H9 (cell line): ENCODE results near the gene CDIPT. TPM values are rescaled to one million over a fixed set of nuclear protein-coding genes. Genes with fewer than 3 reads are reported as not detected.

Experiments
- DNase-seq: peaks from one replicate; pipeline ENCODE4 v3.0.0-alpha.2; 2017
- H2AFZ ChIP-seq: one replicate; pipeline ENCODE4 v1.6.1; 2013; ENCODE audit warnings: mild to moderate bottlenecking, low read length, control low read depth, moderate library complexity
- H2AK5ac ChIP-seq: 2 replicates; pipeline ENCODE4 v1.6.1; 2013; ENCODE audit warnings: low read length, control low read depth, mixed read lengths; ENCODE audit not compliant: insufficient read length
- H2BK120ac ChIP-seq: one replicate; pipeline ENCODE4 v1.6.1; 2013; ENCODE audit warnings: low read depth, mild to moderate bottlenecking, low read length, control low read depth, inconsistent platforms; ENCODE audit not compliant: poor library complexity, severe bottlenecking
- H2BK12ac ChIP-seq: 2 replicates; pipeline ENCODE4 v1.6.1; 2013; ENCODE audit warnings: low read length, control low read depth, mixed read lengths, low read depth; ENCODE audit not compliant: insufficient read length
- H2BK15ac ChIP-seq: 2 replicates; pipeline ENCODE4 v1.6.1; 2013; ENCODE audit warnings: low read depth, low read length, control low read depth
- H2BK20ac ChIP-seq: one replicate; pipeline ENCODE4 v1.6.1; 2013; ENCODE audit warnings: low read depth, mild to moderate bottlenecking, low read length, control low read depth, inconsistent platforms; ENCODE audit not compliant: poor library complexity, severe bottlenecking
- H2BK5ac ChIP-seq: 2 replicates; pipeline ENCODE4 v1.6.1; 2013; ENCODE audit warnings: low read length, control low read depth, mixed read lengths; ENCODE audit not compliant: insufficient read length
- H3K14ac ChIP-seq: 2 replicates; pipeline ENCODE4 v1.6.1; 2013; ENCODE audit warnings: low read length, control low read depth; ENCODE audit not compliant: insufficient read depth
- H3K18ac ChIP-seq: 2 replicates; pipeline ENCODE4 v1.6.1; 2013; ENCODE audit warnings: low read depth, mild to moderate bottlenecking, mixed read lengths, low read length, control low read depth; ENCODE audit not compliant: insufficient read length
- H3K23ac ChIP-seq: 2 replicates; pipeline ENCODE4 v1.6.1; 2013; ENCODE audit warnings: low read length, control low read depth, mixed read lengths, low read depth; ENCODE audit not compliant: insufficient read length
- H3K23me2 ChIP-seq: 2 replicates; pipeline ENCODE4 v1.6.1; 2013; ENCODE audit warnings: low read depth, mild to moderate bottlenecking, mixed read lengths, low read length, control low read depth; ENCODE audit not compliant: insufficient read length, poor library complexity, severe bottlenecking
- H3K27ac ChIP-seq: 2 replicates; pipeline ENCODE4 v1.5.1; 2013; ENCODE audit warnings: low read length, control low read depth, mixed read lengths, low read depth; ENCODE audit not compliant: insufficient read length
- H3K27me3 ChIP-seq: 2 replicates; pipeline ENCODE4 v1.6.1; 2013; ENCODE audit warnings: low read length, control low read depth, inconsistent platforms; ENCODE audit not compliant: insufficient read depth
- H3K4ac ChIP-seq: 2 replicates; pipeline ENCODE4 v1.6.1; 2013; ENCODE audit warnings: low read depth, mild to moderate bottlenecking, control low read depth, inconsistent platforms, low read length, moderate library complexity
- H3K4me1 ChIP-seq: 2 replicates; pipeline ENCODE4 v1.6.1; 2013; ENCODE audit warnings: low read length, control low read depth, inconsistent platforms; ENCODE audit not compliant: insufficient read depth
- H3K4me2 ChIP-seq: 2 replicates; pipeline ENCODE4 v1.6.1; 2013; ENCODE audit warnings: low read length, control low read depth, mixed read lengths; ENCODE audit not compliant: insufficient read length, insufficient read depth
- H3K56ac ChIP-seq: 2 replicates; pipeline ENCODE4 v1.6.1; 2013; ENCODE audit warnings: low read depth, mild to moderate bottlenecking, mixed read lengths, low read length, control low read depth; ENCODE audit not compliant: insufficient read length
- H3K79me1 ChIP-seq: 2 replicates; pipeline ENCODE4 v1.6.1; 2013; ENCODE audit warnings: low read depth, mild to moderate bottlenecking, moderate library complexity, low read length, control low read depth, inconsistent platforms; ENCODE audit not compliant: insufficient read depth, poor library complexity, severe bottlenecking
- H3K79me2 ChIP-seq: 2 replicates; pipeline ENCODE4 v1.6.1; 2013; ENCODE audit warnings: low read length, control low read depth, inconsistent platforms; ENCODE audit not compliant: insufficient read depth
- H3K9ac ChIP-seq: 2 replicates; pipeline ENCODE4 v1.6.1; 2013; ENCODE audit warnings: low read length, control low read depth, mixed read lengths; ENCODE audit not compliant: insufficient read length; ENCODE audit errors: extremely low read depth
- H3K9me3 ChIP-seq: one replicate; pipeline ENCODE4 v1.6.1; 2013; ENCODE audit warnings: low read depth, low read length, inconsistent platforms; ENCODE audit not compliant: control insufficient read depth
- H3T11ph ChIP-seq: one replicate; pipeline ENCODE4 v1.6.1; 2013; ENCODE audit warnings: mild to moderate bottlenecking, low read length, control low read depth, inconsistent platforms
- H4K20me1 ChIP-seq: one replicate; pipeline ENCODE4 v1.6.1; 2013; ENCODE audit not compliant: control insufficient read depth, insufficient read length, insufficient read depth
- H4K5ac ChIP-seq: 2 replicates; pipeline ENCODE4 v1.6.1; 2013; ENCODE audit warnings: low read depth, mild to moderate bottlenecking, mixed read lengths, low read length, control low read depth; ENCODE audit not compliant: insufficient read length
- H4K8ac ChIP-seq: replicated peaks from 2 replicates; pipeline ENCODE4 v1.6.1; 2013; ENCODE audit warnings: low read length, control low read depth, mixed read lengths, low read depth; ENCODE audit not compliant: insufficient read length
- H4K91ac ChIP-seq: 2 replicates; pipeline ENCODE4 v1.6.1; 2013; ENCODE audit warnings: low read depth, mild to moderate bottlenecking, moderate library complexity, mixed read lengths, low read length, control low read depth; ENCODE audit not compliant: insufficient read length
- H3K27ac Mint-ChIP-seq, 3 experiments: 2 replicates in 2 of 3; 3 replicates in 1 of 3; pipeline ENCODE4 v1.8.0; 2020 to 2021; ENCODE audit warnings: mixed read lengths in 3 of 3, mild to moderate bottlenecking in 1 of 3, moderate library complexity in 1 of 3
- H3K27me3 Mint-ChIP-seq: 2 replicates; pipeline ENCODE4 v1.8.0; 2021; ENCODE audit warnings: low read depth, mild to moderate bottlenecking, moderate library complexity, mixed read lengths
- H3K36me3 Mint-ChIP-seq, 3 experiments: 2 replicates in 2 of 3; 3 replicates in 1 of 3; pipeline ENCODE4 v1.8.0; 2020 to 2021; ENCODE audit warnings: low read depth in 3 of 3, mixed read lengths in 3 of 3; ENCODE audit not compliant: insufficient read depth in 1 of 3
- H3K4me1 Mint-ChIP-seq, 2 experiments: 2 replicates each; pipeline ENCODE4 v1.8.0; 2020; ENCODE audit warnings: mixed read lengths in 2 of 2
- H3K4me3 Mint-ChIP-seq, 2 experiments: 2 replicates in 1 of 2; 3 replicates in 1 of 2; pipeline ENCODE4 v1.8.0; 2020 to 2021; ENCODE audit warnings: mild to moderate bottlenecking in 2 of 2, mixed read lengths in 2 of 2, moderate library complexity in 1 of 2
- H3K9me3 Mint-ChIP-seq, 2 experiments: 2 replicates in 1 of 2; 3 replicates in 1 of 2; pipeline ENCODE4 v1.8.0; 2020; ENCODE audit warnings: mild to moderate bottlenecking in 2 of 2, mixed read lengths in 2 of 2, moderate library complexity in 1 of 2
- WGBS: extraction: QIAGEN DNeasy Blood & Tissue Kit; methylation state at CpG from one replicate; pipeline ENCODE4 v1.1.7; 2013; ENCODE audit warnings: missing lambda C conversion rate, low lambda C conversion rate, mixed read lengths; ENCODE audit not compliant: insufficient read length; ENCODE audit errors: extremely low coverage; 5-methylcytosine and 5-hydroxymethylcytosine counted together
- total RNA-seq: library from RNA; stranded (reverse); gene quantifications from 2 replicates; pipeline ENCODE4 v1.2.1, GENCODE V29; 2021
- TF ChIP-seq, protein P1 (sequence below): fragments of 200-600 bp; sonication (generic); conservative IDR thresholded peaks from 3 replicates; pipeline ENCODE4 v1.8.0; 2021; ENCODE audit warnings: antibody characterized with exemption, mild to moderate bottlenecking

Gene CDIPT
- total RNA-seq, 1 experiment from 2014 or later: 70.6 TPM

DNA sequence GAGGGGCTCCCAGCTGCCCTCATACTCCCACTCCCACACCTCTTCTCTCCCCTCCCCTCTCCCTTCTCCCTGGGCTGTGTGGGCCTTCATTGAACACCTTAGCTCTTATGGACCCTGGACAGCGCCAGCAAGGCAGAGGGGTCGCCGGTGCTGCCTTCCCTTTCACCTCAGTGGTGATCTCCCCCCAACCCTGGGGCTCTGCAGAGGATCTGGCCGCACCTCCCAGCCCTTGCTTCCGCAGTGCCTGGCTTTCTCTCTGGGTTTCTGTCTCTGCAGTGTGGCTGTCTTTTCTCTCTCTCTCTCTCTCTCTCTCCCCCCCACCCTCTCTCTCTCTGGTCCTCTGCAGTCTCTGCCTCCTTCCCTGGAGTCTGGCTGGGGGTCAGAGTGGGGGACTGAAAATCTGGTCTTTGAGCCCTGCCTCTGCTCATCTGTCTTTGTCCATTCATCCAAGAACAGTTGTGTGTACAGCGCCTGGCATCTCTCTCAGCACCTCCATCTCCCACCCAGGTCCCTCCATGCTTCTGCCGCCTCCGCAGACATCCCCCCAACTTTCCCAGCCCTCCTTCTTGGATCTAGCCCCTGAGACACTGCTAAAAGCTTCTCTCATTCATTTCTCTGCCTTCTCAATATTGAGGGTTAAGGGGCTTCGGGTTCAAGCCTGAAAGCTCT lies 35.2 kb upstream of the CDIPT start:
- TF ChIP-seq, protein P1, sequence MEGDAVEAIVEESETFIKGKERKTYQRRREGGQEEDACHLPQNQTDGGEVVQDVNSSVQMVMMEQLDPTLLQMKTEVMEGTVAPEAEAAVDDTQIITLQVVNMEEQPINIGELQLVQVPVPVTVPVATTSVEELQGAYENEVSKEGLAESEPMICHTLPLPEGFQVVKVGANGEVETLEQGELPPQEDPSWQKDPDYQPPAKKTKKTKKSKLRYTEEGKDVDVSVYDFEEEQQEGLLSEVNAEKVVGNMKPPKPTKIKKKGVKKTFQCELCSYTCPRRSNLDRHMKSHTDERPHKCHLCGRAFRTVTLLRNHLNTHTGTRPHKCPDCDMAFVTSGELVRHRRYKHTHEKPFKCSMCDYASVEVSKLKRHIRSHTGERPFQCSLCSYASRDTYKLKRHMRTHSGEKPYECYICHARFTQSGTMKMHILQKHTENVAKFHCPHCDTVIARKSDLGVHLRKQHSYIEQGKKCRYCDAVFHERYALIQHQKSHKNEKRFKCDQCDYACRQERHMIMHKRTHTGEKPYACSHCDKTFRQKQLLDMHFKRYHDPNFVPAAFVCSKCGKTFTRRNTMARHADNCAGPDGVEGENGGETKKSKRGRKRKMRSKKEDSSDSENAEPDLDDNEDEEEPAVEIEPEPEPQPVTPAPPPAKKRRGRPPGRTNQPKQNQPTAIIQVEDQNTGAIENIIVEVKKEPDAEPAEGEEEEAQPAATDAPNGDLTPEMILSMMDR: no peak
- H3K27ac ChIP-seq: no peak overlapping the region
- no peak overlapping the region for H3T11ph ChIP-seq
- H3K9ac ChIP-seq: peak overlapping the region; percentile 49
- no peaks in the 10 kb centered on the region for H3K9me3 ChIP-seq
- peak overlapping the region; percentile 88 to 95 for H3K4me3 Mint-ChIP-seq
- no peak overlapping the region for H2BK12ac ChIP-seq
- no peak overlapping the region for H4K91ac ChIP-seq
- no peak overlapping the region for H4K5ac ChIP-seq
- H3K4me2 ChIP-seq: peak overlapping the region; percentile 96
- peak; percentile 44 for DNase-seq
- H3K27me3 ChIP-seq: no peaks in the 10 kb centered on the region
- H3K4ac ChIP-seq: no peak overlapping the region
- no peaks in the 10 kb centered on the region; a peak in 1 of 5 replicates for H3K9me3 Mint-ChIP-seq
- no peak overlapping the region for H3K23ac ChIP-seq
- peaks cover 6 to 23% (median 16%) of the 10 kb centered on the region in 3 experiments; a peak in 6 of 7 replicates for H3K36me3 Mint-ChIP-seq
- no peak overlapping the region for H4K8ac ChIP-seq
- no peak overlapping the region for H2BK120ac ChIP-seq
- H3K18ac ChIP-seq: no peak overlapping the region
- peaks cover 2% of the 10 kb centered on the region for H3K4me1 ChIP-seq
- peaks cover 25% of the 10 kb centered on the region for H3K23me2 ChIP-seq
- no peak overlapping the region for H2AK5ac ChIP-seq
- no peaks in the 10 kb centered on the region for H3K27me3 Mint-ChIP-seq
- no peak overlapping the region for H2BK15ac ChIP-seq
- H3K14ac ChIP-seq: no peak overlapping the region; the same call in 1 of the 2 replicates
- H3K79me2 ChIP-seq: no peaks in the 10 kb centered on the region; the same call in 1 of the 2 replicates
- no peak overlapping the region for H3K56ac ChIP-seq
- peak overlapping the region in 2 of 3 experiments; percentile 31 to 68; a peak in 3 of 7 replicates for H3K27ac Mint-ChIP-seq
- WGBS: no CpG with 5 or more reads among the region's 9 CpGs
- H2BK5ac ChIP-seq: no peak overlapping the region
- peaks cover 24 to 29% of the 10 kb centered on the region in 2 experiments for H3K4me1 Mint-ChIP-seq
- no peaks in the 10 kb centered on the region for H4K20me1 ChIP-seq
- H3K79me1 ChIP-seq: peaks cover 3% of the 10 kb centered on the region
- no peak overlapping the region for H2AFZ ChIP-seq
- H2BK20ac ChIP-seq: no peak overlapping the region
